Suprapubic skin (tissue), 4 donors: Measurements from ENCODE around the gene TACC3. TPM values are rescaled to one million over a fixed set of nuclear protein-coding genes. Genes with fewer than 3 reads are reported as not detected.

Experiments used
- DNase-seq, 2 donors: peaks; one replicate each; pipeline ENCODE4 v3.0.0-alpha.2; 2019; ENCODE audit warnings: low spot score in 2 of 2
- H3K27ac ChIP-seq: fragments of 200-600 bp; sonication (generic); one replicate; pipeline ENCODE4 v1.5.1; 2019
- H3K27me3 ChIP-seq: fragments of 200-600 bp; sonication (generic); one replicate; pipeline ENCODE4 v1.5.1; 2019
- H3K36me3 ChIP-seq: fragments of 200-600 bp; sonication (generic); one replicate; pipeline ENCODE4 v1.5.1; 2019
- H3K4me1 ChIP-seq: fragments of 200-600 bp; sonication (generic); one replicate; pipeline ENCODE4 v1.5.1; 2019
- H3K4me3 ChIP-seq: fragments of 200-600 bp; sonication (generic); one replicate; pipeline ENCODE4 v1.5.1; 2019; ENCODE audit warnings: mild to moderate bottlenecking
- H3K9me3 ChIP-seq: fragments of 200-600 bp; sonication (generic); one replicate; pipeline ENCODE4 v1.5.1; 2019
- EP300 ChIP-seq: sonication (generic); formaldehyde crosslinking; IDR thresholded peaks from one replicate; pipeline ENCODE4 v1.6.1; 2017; ENCODE audit warnings: antibody characterized with exemption
- POLR2A ChIP-seq, 2 donors: fragments of 450-650 bp; IDR thresholded peaks; one replicate each; pipeline ENCODE4 v1.6.1; 2017; ENCODE audit warnings: antibody characterized with exemption in 2 of 2, mild to moderate bottlenecking in 2 of 2, moderate library complexity in 2 of 2
- POLR2AphosphoS5 ChIP-seq, 3 donors: sonication (generic); formaldehyde crosslinking; IDR thresholded peaks; one replicate each; pipeline ENCODE4 v1.6.1; 2017; ENCODE audit warnings: antibody characterized with exemption in 3 of 3
- WGBS: methylation state at CpG from one replicate; pipeline ENCODE4 v1.1.5; 2018; 5-methylcytosine and 5-hydroxymethylcytosine counted together
- total RNA-seq, 4 donors: library from RNA; depleted of rRNA; stranded (reverse); fragments of >200 nt; gene quantifications; one replicate each; pipeline ENCODE4 v1.1.0, GENCODE V29; 2016
- TF ChIP-seq, protein P1 (sequence below), 2 donors: fragments of 200-600 bp in 1 of 2; fragments of 450-650 bp in 1 of 2; sonication (generic) in 1 of 2; IDR thresholded peaks; one replicate each; pipeline ENCODE4 v1.5.1; 2016 to 2019; ENCODE audit warnings: antibody characterized with exemption in 2 of 2, mild to moderate bottlenecking in 1 of 2, moderate library complexity in 1 of 2

The TACC3 gene
- total RNA-seq, 4 donors from 2014 or later: 7.2 to 11.7 (median 8.8) TPM

DNA sequence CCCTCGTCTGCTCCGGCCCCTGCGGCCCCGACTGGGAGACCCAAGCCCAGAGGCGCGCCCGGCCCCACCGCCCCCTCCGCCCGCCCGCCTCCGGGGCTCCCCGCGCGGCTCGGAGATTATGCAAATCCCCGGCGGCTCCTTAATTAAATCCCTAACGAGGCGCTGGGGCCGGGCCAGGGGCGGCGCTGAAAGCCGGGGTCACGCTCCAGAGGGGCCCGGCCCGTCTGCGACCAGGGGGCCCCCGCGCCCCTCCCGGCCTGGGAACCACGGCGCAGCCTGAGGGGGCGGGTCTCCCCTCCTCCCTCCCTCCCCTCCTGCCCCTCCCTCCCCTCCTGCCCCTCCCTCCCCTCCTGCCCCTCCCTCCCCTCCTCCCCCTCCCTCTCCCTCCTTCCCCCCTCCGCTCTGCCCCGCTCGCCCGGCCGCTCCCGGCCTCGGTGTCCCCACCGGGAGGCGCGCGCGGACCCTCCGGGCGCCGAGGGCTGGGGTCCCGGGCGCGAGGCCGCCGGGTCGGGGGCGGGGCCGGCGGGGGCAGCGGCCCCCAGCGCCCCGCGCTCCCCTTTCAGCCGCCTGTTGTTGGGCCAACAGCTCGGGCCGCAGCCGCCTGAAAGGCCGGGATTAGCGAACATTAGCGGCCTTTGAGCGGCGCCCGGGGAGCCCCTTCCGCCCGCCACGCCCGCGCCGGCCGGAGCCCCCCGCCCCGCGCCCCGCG is 45.9 kb downstream of the TACC3 start:
- H3K9me3 ChIP-seq: no peaks in the 10 kb centered on the region
- H3K36me3 ChIP-seq: no peaks in the 10 kb centered on the region
- 0% methylated on average over 3 of the region's 84 CpGs for whole genome bisulfite sequencing
- H3K4me1 ChIP-seq: peaks cover 72% of the 10 kb centered on the region
- DNase-seq: no peak
- peak overlapping the region; percentile 50 for H3K27ac ChIP-seq
- H3K27me3 ChIP-seq: peaks cover 38% of the 10 kb centered on the region
- TF ChIP-seq POLR2AphosphoS5 (IDR thresholded peaks at IDR 0.05): no peak
- TF ChIP-seq, protein P1, sequence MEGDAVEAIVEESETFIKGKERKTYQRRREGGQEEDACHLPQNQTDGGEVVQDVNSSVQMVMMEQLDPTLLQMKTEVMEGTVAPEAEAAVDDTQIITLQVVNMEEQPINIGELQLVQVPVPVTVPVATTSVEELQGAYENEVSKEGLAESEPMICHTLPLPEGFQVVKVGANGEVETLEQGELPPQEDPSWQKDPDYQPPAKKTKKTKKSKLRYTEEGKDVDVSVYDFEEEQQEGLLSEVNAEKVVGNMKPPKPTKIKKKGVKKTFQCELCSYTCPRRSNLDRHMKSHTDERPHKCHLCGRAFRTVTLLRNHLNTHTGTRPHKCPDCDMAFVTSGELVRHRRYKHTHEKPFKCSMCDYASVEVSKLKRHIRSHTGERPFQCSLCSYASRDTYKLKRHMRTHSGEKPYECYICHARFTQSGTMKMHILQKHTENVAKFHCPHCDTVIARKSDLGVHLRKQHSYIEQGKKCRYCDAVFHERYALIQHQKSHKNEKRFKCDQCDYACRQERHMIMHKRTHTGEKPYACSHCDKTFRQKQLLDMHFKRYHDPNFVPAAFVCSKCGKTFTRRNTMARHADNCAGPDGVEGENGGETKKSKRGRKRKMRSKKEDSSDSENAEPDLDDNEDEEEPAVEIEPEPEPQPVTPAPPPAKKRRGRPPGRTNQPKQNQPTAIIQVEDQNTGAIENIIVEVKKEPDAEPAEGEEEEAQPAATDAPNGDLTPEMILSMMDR (IDR thresholded peaks at IDR 0.05): no peak
- TF ChIP-seq EP300: no peak
- TF ChIP-seq POLR2A (IDR thresholded peaks at IDR 0.05): no peak
- H3K4me3 ChIP-seq: peak overlapping the region; percentile 56

DNA sequence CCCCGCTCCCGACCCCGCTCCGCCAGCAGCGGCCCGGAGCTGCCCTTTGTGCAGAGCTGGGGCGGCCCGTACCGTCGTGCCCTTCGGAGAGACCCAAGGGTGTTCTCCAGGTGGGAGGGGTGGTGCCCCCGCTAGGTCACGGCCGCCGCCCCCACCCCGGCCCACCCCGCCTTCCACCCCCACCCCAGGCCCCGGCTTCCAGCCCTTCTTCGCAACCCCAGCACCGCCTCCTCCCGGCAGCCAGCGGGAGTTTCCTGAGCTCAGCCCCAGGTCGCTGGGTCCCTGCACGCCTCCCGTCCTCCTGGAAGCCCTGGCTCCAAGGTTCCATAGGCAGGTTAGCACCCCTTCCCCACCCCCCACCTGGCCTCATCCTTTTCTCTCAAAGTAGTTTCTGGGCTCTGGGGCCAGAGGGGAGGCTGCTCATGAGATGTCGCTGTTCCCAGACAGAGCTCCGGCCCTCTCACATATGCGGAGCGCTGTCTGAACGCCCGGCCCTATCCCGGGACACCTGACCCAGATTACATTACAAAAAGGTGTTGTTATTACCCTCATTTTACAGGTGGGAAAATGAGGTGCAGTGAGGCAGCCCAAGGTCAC is 46.5 kb downstream of the TACC3 start:
- TF ChIP-seq, protein P1 (IDR thresholded peaks at IDR 0.05): peak in 1 of 2 donors; percentile 43
- TF ChIP-seq EP300: no peak
- H3K9me3 ChIP-seq: no peaks in the 10 kb centered on the region
- no peaks in the 10 kb centered on the region for H3K36me3 ChIP-seq
- H3K4me3 ChIP-seq: peak overlapping the region; percentile 56
- WGBS: 77% methylated on average over 4 of the region's 32 CpGs
- peaks cover 38% of the 10 kb centered on the region for H3K27me3 ChIP-seq
- H3K4me1 ChIP-seq: peaks cover 75% of the 10 kb centered on the region
- no peak for DNase-seq
- H3K27ac ChIP-seq: peak overlapping the region; percentile 50

DNA sequence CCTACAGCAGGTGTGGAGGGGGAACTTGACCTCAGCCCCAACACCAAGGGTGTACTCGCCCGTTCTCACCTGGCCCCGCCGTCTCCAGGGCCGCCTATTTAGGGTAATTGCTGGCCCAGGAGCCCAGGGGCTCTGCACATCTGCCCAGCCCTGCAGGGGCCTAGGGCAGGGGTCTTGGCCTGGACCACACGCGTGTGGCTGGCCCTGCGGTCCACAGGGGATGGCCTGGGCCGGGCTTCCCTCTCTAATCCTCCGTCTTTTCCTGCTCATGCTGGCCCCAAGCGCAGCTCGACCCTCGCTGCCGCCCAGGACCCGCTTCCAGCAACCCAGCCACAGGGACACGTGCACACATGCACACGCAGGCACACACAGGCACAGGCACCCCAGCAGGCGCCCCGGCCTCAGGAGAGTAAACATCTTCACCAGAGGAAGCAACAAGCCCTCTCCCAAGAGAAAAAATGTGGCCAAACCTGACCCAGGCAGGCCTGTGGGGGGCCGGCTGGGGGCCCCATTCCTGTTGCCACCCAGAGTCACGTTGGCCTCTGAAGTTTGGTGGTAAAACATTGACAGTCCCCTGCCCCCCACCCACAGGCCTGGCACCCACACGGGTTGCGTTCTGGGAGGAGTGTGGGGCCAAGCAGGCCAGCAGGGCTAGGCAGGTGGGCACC is 47.2 kb downstream of the TACC3 start:
- no peaks in the 10 kb centered on the region for H3K9me3 ChIP-seq
- WGBS: 45% methylated on average over 20 of the region's 23 CpGs
- H3K4me1 ChIP-seq: peaks cover 71% of the 10 kb centered on the region
- peak overlapping the region; percentile 56 for H3K4me3 ChIP-seq
- H3K27me3 ChIP-seq: peaks cover 38% of the 10 kb centered on the region
- peak overlapping the region; percentile 17 for H3K27ac ChIP-seq
- no peak for TF ChIP-seq POLR2A (IDR thresholded peaks at IDR 0.05)
- TF ChIP-seq, protein P1 (IDR thresholded peaks at IDR 0.05): no peak
- TF ChIP-seq EP300: no peak
- TF ChIP-seq POLR2AphosphoS5 (IDR thresholded peaks at IDR 0.05): no peak
- DNase-seq: no peak
- H3K36me3 ChIP-seq: no peaks in the 10 kb centered on the region

DNA sequence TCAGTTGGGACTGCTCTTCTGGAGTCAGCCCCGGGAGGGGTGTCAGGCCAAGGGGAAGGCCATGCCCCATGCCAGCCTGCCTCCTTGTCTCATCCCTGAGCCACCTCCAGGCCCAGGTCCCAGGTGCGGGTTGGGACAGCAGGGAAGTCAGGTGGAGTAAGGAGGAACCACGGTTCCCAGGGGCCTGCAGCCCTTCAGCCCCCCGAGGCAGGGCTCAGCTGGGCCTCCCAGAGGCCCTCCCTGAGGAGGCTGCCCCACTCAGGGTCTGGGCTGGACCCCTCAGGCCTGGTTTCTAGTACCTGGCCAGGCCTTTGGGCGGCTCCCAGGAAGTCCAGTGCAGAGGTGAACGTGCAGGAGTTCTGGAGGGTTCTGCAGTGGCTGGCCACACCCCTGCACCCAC is 48.4 kb downstream of the TACC3 start:
- TF ChIP-seq, protein P1 (IDR thresholded peaks at IDR 0.05): no peak
- TF ChIP-seq POLR2AphosphoS5 (IDR thresholded peaks at IDR 0.05): no peak
- H3K9me3 ChIP-seq: no peaks in the 10 kb centered on the region
- H3K4me3 ChIP-seq: no peak overlapping the region
- DNase-seq: no peak
- peaks cover 38% of the 10 kb centered on the region for H3K27me3 ChIP-seq
- H3K36me3 ChIP-seq: no peaks in the 10 kb centered on the region
- H3K27ac ChIP-seq: peak overlapping the region; percentile 20
- 70% methylated on average over 4 of the region's 6 CpGs for WGBS
- H3K4me1 ChIP-seq: peaks cover 67% of the 10 kb centered on the region

DNA sequence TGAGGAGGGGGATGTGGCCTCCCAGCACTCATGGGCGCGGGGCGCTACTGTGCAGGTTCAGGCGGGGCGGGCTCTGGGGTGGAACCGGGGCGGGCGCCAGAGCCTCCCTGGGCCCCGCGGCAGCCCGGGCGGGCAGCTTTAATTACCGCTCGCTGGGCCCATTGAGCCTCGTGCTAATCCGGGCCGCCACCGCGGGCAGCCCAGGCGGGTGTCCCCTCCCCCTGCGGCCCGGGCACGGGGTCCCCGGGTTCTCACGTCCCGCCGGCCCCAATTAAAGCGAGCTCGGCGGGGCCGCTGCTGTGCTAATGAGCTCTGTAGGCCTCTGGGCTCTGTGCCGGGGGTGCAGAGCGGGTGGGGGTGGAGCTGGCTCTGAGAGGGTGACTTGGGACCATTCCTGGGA is 48.9 kb downstream of the TACC3 start:
- TF ChIP-seq POLR2A (IDR thresholded peaks at IDR 0.05) (no peak), EP300 (no peak), POLR2AphosphoS5 (IDR thresholded peaks at IDR 0.05) (no peak)
- H3K4me1 ChIP-seq: peaks cover 67% of the 10 kb centered on the region
- 53% methylated on average over 7 of the region's 33 CpGs for WGBS
- H3K4me3 ChIP-seq: no peak overlapping the region
- peaks cover 38% of the 10 kb centered on the region for H3K27me3 ChIP-seq
- DNase-seq: no peak
- H3K36me3 ChIP-seq: no peaks in the 10 kb centered on the region
- H3K9me3 ChIP-seq: no peaks in the 10 kb centered on the region
- H3K27ac ChIP-seq: peak overlapping the region; percentile 20
